ENCODE results near the gene LRRC27.

DNA sequence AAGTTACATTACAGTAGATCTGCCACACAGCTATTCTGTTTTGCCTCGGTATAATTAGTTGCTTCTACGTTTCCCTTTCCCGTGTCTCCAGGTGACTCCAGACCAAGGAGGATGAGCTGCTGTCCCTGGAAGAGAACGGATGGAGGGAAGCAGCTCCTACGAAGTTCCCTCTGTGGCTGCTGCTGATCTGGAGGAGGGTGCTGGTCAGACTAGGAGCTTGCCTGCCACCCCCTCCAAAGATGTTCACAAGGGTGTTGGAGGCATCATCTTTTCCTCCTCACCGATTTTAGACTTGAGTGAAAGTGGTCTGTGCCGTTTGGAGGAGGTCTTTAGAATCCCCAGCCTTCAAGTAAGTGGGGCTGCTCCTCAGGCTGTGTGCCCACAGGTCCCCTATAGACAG is 1.4 kb downstream of the LRRC27 start:
- TF ChIP-seq, protein P1, sequence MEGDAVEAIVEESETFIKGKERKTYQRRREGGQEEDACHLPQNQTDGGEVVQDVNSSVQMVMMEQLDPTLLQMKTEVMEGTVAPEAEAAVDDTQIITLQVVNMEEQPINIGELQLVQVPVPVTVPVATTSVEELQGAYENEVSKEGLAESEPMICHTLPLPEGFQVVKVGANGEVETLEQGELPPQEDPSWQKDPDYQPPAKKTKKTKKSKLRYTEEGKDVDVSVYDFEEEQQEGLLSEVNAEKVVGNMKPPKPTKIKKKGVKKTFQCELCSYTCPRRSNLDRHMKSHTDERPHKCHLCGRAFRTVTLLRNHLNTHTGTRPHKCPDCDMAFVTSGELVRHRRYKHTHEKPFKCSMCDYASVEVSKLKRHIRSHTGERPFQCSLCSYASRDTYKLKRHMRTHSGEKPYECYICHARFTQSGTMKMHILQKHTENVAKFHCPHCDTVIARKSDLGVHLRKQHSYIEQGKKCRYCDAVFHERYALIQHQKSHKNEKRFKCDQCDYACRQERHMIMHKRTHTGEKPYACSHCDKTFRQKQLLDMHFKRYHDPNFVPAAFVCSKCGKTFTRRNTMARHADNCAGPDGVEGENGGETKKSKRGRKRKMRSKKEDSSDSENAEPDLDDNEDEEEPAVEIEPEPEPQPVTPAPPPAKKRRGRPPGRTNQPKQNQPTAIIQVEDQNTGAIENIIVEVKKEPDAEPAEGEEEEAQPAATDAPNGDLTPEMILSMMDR (IDR thresholded peaks at IDR 0.05; ENCODE audit: low read depth, low read length), result no peak
- no peak for TF ChIP-seq EZH2phosphoT487 (IDR thresholded peaks at IDR 0.05; ENCODE audit: low read depth)

Data from OCI-LY3 (cell line).